B cell (primary cell): ENCODE measurements around the gene SCGB1C2. TPM values are rescaled to one million over a fixed set of nuclear protein-coding genes. Genes with fewer than 3 reads are reported as not detected.
"Not testable (repeated sequence)": the region's sequence is repeated elsewhere in the genome, so short reads cannot be mapped to it uniquely, and the experiment has no call there.

Experiments
- ATAC-seq: fragments of 200-7000 bp; cut with Tn5 transposase; one replicate; pipeline ENCODE4 v1.10.0; 2021; ENCODE audit warnings: low read depth, mild to moderate bottlenecking, moderate number of reproducible peaks, moderate library complexity
- CTCF ChIA-PET: fragments of 350-600 bp; sonication (Branson Sonifier 250); formaldehyde crosslinking; loops from one replicate; lab custom pipeline; 2021; ENCODE audit warnings: antibody characterized with exemption, inconsistent platforms; lab: Charles Lee
- POLR2A ChIA-PET: fragments of 350-600 bp; sonication (Branson Sonifier 250); formaldehyde crosslinking; loops from one replicate; lab custom pipeline; 2021; ENCODE audit warnings: antibody characterized with exemption; lab: Charles Lee
- DNase-seq: peaks from one replicate; pipeline ENCODE4 v3.0.0; 2013
- H2AFZ ChIP-seq: 2 replicates; pipeline ENCODE4 v1.6.1; 2012; ENCODE audit warnings: mild to moderate bottlenecking, low read depth, low read length; ENCODE audit not compliant: insufficient read depth, poor library complexity, severe bottlenecking
- H3K27ac ChIP-seq, 2 donors: 1 replicate in 1 of 2; 2 replicates in 1 of 2; pipeline ENCODE4 v1.5.1; 2012 to 2013; ENCODE audit warnings: low read length in 2 of 2, mild to moderate bottlenecking in 2 of 2, moderate library complexity in 1 of 2
- H3K27me3 ChIP-seq, 4 experiments: fragments of 200-600 bp in 1 of 4; sonication (generic) in 1 of 4; replicated peaks in 1 of 4; 1 replicate in 2 of 4; 2 replicates in 2 of 4; pipeline versions ENCODE4 v1.6.1 to v1.7.0; 2013 to 2016; ENCODE audit warnings: low read length in 3 of 4, mild to moderate bottlenecking in 2 of 4, mixed read lengths in 1 of 4, moderate library complexity in 1 of 4; ENCODE audit not compliant: insufficient read depth in 4 of 4, control insufficient read depth in 3 of 4; ENCODE audit errors: control extremely low read depth in 1 of 4
- H3K36me3 ChIP-seq, 2 experiments: replicated peaks in 1 of 2; 1 replicate in 1 of 2; 2 replicates in 1 of 2; pipeline versions ENCODE4 v1.6.1 to v1.7.1; 2013; ENCODE audit warnings: low read length in 1 of 2; ENCODE audit not compliant: insufficient read depth in 2 of 2, control insufficient read depth in 1 of 2; ENCODE audit errors: control extremely low read depth in 1 of 2, extremely low read depth in 1 of 2
- H3K4me1 ChIP-seq, 2 donors: fragments of 200-600 bp in 1 of 2; sonication (generic) in 1 of 2; 1 replicate in 1 of 2; 2 replicates in 1 of 2; pipeline versions ENCODE4 v1.5.1 to v1.6.1; 2013 to 2017; ENCODE audit warnings: low read length in 2 of 2; ENCODE audit not compliant: control insufficient read depth in 2 of 2, insufficient read depth in 2 of 2
- H3K4me2 ChIP-seq: replicated peaks from 2 replicates; pipeline ENCODE3; 2012; ENCODE audit warnings: mild to moderate bottlenecking, low read depth, low read length; ENCODE audit not compliant: poor library complexity, severe bottlenecking
- H3K4me3 ChIP-seq, 5 experiments: fragments of 200-600 bp in 1 of 5; sonication (generic) in 1 of 5; 1 replicate in 3 of 5; 2 replicates in 2 of 5; pipeline versions ENCODE4 v1.5.1 to v1.7.0; 2011 to 2016; ENCODE audit warnings: low read length in 4 of 5, mild to moderate bottlenecking in 4 of 5, low read depth in 2 of 5, control low read depth in 1 of 5, moderate library complexity in 1 of 5; ENCODE audit not compliant: insufficient read depth in 1 of 5; ENCODE audit errors: control extremely low read depth in 1 of 5, extremely low read depth in 1 of 5
- H3K79me2 ChIP-seq: fragments of 200-600 bp; sonication (generic); one replicate; pipeline ENCODE4 v1.6.0; 2016; ENCODE audit warnings: low read length; ENCODE audit not compliant: control insufficient read depth, insufficient read depth
- H3K9ac ChIP-seq: fragments of 200-600 bp; sonication (generic); 2 replicates; pipeline ENCODE4 v1.6.1; 2017; ENCODE audit warnings: mild to moderate bottlenecking, low read length, moderate library complexity
- H3K9me3 ChIP-seq, 3 donors: one replicate each; pipeline versions ENCODE4 v1.6.1 to v1.7.1; 2013; ENCODE audit warnings: low read length in 2 of 3; ENCODE audit not compliant: control insufficient read depth in 2 of 3, insufficient read depth in 1 of 3; ENCODE audit errors: control extremely low read depth in 1 of 3
- H4K20me1 ChIP-seq: 2 replicates; pipeline ENCODE4 v1.6.0; 2012; ENCODE audit warnings: mild to moderate bottlenecking, low read length; ENCODE audit not compliant: insufficient read depth, control insufficient read depth, poor library complexity, severe bottlenecking
- H3K27ac Mint-ChIP-seq: one replicate; pipeline ENCODE4 v1.8.0; 2021; ENCODE audit warnings: mixed read lengths
- H3K27me3 Mint-ChIP-seq: one replicate; pipeline ENCODE4 v1.8.0; 2021; ENCODE audit warnings: mixed read lengths
- H3K4me1 Mint-ChIP-seq: one replicate; pipeline ENCODE4 v1.8.0; 2021; ENCODE audit warnings: mixed read lengths
- H3K4me3 Mint-ChIP-seq: one replicate; pipeline ENCODE4 v1.8.0; 2021; ENCODE audit warnings: mixed read lengths
- H3K9me3 Mint-ChIP-seq: one replicate; pipeline ENCODE4 v1.8.0; 2022; ENCODE audit warnings: mixed read lengths; ENCODE audit not compliant: insufficient read depth
- CTCF ChIP-seq: fragments of 200-600 bp; IDR thresholded peaks from one replicate; pipeline ENCODE4 v1.8.0; 2022; ENCODE audit warnings: antibody characterized with exemption, mild to moderate bottlenecking
- EZH2 ChIP-seq: IDR thresholded peaks from 2 replicates; pipeline ENCODE4 v1.6.1; 2012; ENCODE audit warnings: borderline replicate concordance, low read depth, mild to moderate bottlenecking, moderate library complexity, low read length; ENCODE audit not compliant: insufficient read depth, poor library complexity, severe bottlenecking
- WGBS: methylation state at CpG from one replicate; pipeline ENCODE4 v1.1.5; 2013; ENCODE audit warnings: missing lambda C conversion rate; ENCODE audit not compliant: insufficient coverage; 5-methylcytosine and 5-hydroxymethylcytosine counted together
- intact Hi-C: fragments of 100-400 bp; cut with micrococcal nuclease; formaldehyde crosslinking; loops from one replicate; pipeline ENCODE4 v1.10.0; 2022
- polyA plus RNA-seq: library from polyadenylated mRNA; depleted of rRNA; stranded (reverse); fragments of >200 nt; gene quantifications from 2 replicates; pipeline ENCODE4 v1.2.3, GENCODE V29; 2012
- total RNA-seq, 2 donors: library from RNA; stranded (reverse); fragments of 120-200 nt in 1 of 2; gene quantifications; 1 replicate in 1 of 2; 2 replicates in 1 of 2; pipeline versions ENCODE4 v1.2.3 to v1.2.4, GENCODE V29; 2013 to 2022

SCGB1C2 gene
- total and polyA plus RNA-seq, 2 donors (not counting 1 experiment from before 2014, with no cell fraction given): not detected

- H3K79me2 ChIP-seq: no peaks in the 10 kb centered on the region
- H2AFZ ChIP-seq: no peak overlapping the region
- Mint-ChIP-seq H3K27me3 (peaks cover 12% of the 10 kb centered on the region), H3K9me3 (no peaks in the 10 kb centered on the region), H3K4me1 (no peaks in the 10 kb centered on the region), H3K27ac (no peak overlapping the region), H3K4me3 (no peak overlapping the region)
- intact Hi-C loops: no loop called here
- ChIA-PET POLR2A (no interaction called here), CTCF (no interaction called here)
- no peak for ATAC-seq
- no peaks in the 10 kb centered on the region for H3K9me3 ChIP-seq
- H3K4me3 ChIP-seq: no peak overlapping the region
- H4K20me1 ChIP-seq: no peaks in the 10 kb centered on the region
- no peaks in the 10 kb centered on the region for H3K4me1 ChIP-seq
- H3K36me3 ChIP-seq: no peaks in the 10 kb centered on the region
- no peak overlapping the region for H3K27ac ChIP-seq
- no peak overlapping the region for H3K9ac ChIP-seq
- H3K4me2 ChIP-seq: no peak overlapping the region
- peaks cover 0 to 3% (median 0%) of the 10 kb centered on the region in 4 experiments for H3K27me3 ChIP-seq
- DNase-seq: no peak
- 89% methylated on average over 14 of the region's 14 CpGs for WGBS
- TF ChIP-seq CTCF: no peak
- no peak for TF ChIP-seq EZH2
Observed at GRCh38 chr17:165939-166338, 28.6 kb downstream of the SCGB1C2 start.

GRCh38 chr17:168614-169013 is 31.2 kb downstream of the SCGB1C2 start:
- CTCF ChIA-PET, H3K27ac ChIP-seq, H3K36me3 ChIP-seq, H2AFZ ChIP-seq, H3K4me1 Mint-ChIP-seq, H3K9ac ChIP-seq, H3K9me3 Mint-ChIP-seq, H3K4me3 Mint-ChIP-seq, H3K27me3 Mint-ChIP-seq, H3K4me1 ChIP-seq, H3K4me2 ChIP-seq, H3K79me2 ChIP-seq, H3K27ac Mint-ChIP-seq, H3K9me3 ChIP-seq, H3K4me3 ChIP-seq, H3K27me3 ChIP-seq, DNase-seq, H4K20me1 ChIP-seq, intact Hi-C loops, POLR2A ChIA-PET, ATAC-seq: not testable (repeated sequence)
- 69% methylated on average over 4 of the region's 11 CpGs for WGBS
